ENCODE data around the gene GOLGA6L7. TPM values are rescaled to one million over a fixed set of nuclear protein-coding genes. Genes with fewer than 3 reads are reported as not detected.

Gene GOLGA6L7
- total and polyA plus RNA-seq, 2 donors (not counting 1 experiment from before 2014, with no cell fraction given), result not detected

DNA sequence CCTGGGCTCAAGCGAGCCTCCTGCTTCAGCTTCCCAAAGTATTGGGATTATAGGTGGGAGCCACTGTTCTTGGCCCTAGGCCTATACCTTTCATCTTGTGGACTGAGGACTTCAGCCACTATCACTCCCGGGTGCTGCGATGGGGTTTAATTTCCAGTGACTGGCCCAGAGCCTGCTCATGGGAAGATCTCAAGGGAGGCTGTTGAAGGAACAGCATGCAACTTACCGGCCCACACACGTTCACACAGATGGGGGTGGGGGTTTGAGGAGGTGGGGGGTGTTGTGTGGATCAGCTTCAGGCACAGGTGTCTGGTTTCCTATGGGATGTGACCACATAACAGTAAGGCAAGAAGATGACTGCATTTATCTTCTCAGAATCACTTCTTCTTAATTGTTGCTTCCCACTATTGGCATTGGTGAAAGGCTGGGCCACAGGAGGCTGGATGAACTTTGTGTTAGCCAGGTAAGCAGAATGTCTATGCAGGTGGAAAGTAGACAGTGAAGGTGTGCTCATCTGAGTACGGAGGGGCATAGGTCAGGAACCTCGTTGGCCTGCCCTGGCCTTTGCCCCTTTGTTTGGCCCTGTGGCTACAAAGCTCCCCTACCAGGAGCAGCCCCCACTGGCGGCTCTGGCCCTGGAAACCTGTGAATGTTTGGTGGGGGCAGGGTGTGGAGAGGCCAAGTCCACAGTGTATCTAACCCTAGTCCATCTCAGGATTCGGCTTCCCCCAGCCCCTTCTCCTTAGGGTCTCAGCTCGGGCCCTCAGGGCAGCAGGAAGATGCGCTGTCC, 35.9 kb upstream of the GOLGA6L7 start:
- TF ChIP-seq, protein P1, sequence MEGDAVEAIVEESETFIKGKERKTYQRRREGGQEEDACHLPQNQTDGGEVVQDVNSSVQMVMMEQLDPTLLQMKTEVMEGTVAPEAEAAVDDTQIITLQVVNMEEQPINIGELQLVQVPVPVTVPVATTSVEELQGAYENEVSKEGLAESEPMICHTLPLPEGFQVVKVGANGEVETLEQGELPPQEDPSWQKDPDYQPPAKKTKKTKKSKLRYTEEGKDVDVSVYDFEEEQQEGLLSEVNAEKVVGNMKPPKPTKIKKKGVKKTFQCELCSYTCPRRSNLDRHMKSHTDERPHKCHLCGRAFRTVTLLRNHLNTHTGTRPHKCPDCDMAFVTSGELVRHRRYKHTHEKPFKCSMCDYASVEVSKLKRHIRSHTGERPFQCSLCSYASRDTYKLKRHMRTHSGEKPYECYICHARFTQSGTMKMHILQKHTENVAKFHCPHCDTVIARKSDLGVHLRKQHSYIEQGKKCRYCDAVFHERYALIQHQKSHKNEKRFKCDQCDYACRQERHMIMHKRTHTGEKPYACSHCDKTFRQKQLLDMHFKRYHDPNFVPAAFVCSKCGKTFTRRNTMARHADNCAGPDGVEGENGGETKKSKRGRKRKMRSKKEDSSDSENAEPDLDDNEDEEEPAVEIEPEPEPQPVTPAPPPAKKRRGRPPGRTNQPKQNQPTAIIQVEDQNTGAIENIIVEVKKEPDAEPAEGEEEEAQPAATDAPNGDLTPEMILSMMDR (IDR thresholded peaks at IDR 0.05), result no peak
- TF ChIP-seq EZH2 (IDR thresholded peaks at IDR 0.05; ENCODE audit: borderline replicate concordance, insufficient read depth, low read depth, low read length, poor library complexity, severe bottlenecking), result no peak
- Histone ChIP-seq H3K9ac (ENCODE audit: low read length) (no peak overlapping the region), H3K79me2 (ENCODE audit: control insufficient read depth, insufficient read depth, low read length) (no peaks in the 10 kb centered on the region), H3K27me3 (replicated peaks in 1 of 4; ENCODE audit: control extremely low read depth in 1 of 4, control insufficient read depth in 3 of 4, insufficient read depth in 4 of 4, low read length in 3 of 4) (peaks cover 0 to 14% (median 0%) of the 10 kb centered on the region in 4 experiments), H3K27ac (ENCODE audit: low read length in 2 of 2) (no peak overlapping the region), H3K4me3 (ENCODE audit: control extremely low read depth in 1 of 5, extremely low read depth in 1 of 5, insufficient read depth in 1 of 5, low read depth in 2 of 5, low read length in 4 of 5) (no peak overlapping the region), H3K36me3 (replicated peaks in 1 of 2; ENCODE audit: control extremely low read depth in 1 of 2, control insufficient read depth in 1 of 2, extremely low read depth in 1 of 2, insufficient read depth in 2 of 2, low read length in 1 of 2) (no peaks in the 10 kb centered on the region), H3K4me1 (ENCODE audit: control insufficient read depth in 2 of 2, insufficient read depth in 2 of 2, low read length in 2 of 2) (no peaks in the 10 kb centered on the region), H2AFZ (ENCODE audit: insufficient read depth, low read depth, low read length, poor library complexity, severe bottlenecking) (no peak overlapping the region), H3K9me3 (ENCODE audit: control extremely low read depth in 1 of 3, control insufficient read depth in 2 of 3, insufficient read depth in 1 of 3, low read length in 2 of 3) (peaks cover 0 to 9% (median 0%) of the 10 kb centered on the region in 3 donors), H4K20me1 (ENCODE audit: control insufficient read depth, insufficient read depth, low read length, poor library complexity, severe bottlenecking) (no peaks in the 10 kb centered on the region), H3K4me2 (replicated peaks; ENCODE audit: low read depth, low read length, poor library complexity, severe bottlenecking) (no peak overlapping the region)
- no peaks in the 10 kb centered on the region for H3K4me1 Mint-ChIP-seq
- ChIA-PET POLR2A (no interaction called here), CTCF (no interaction called here)
- WGBS (ENCODE audit: insufficient coverage), result 92% methylated on average over 8 of the region's 11 CpGs
- DNase-seq, result no peak
- peaks cover 22% of the 10 kb centered on the region for H3K27me3 Mint-ChIP-seq
- ATAC-seq (ENCODE audit: low read depth), result no peak
- no peak overlapping the region for H3K27ac Mint-ChIP-seq
- H3K9me3 Mint-ChIP-seq (ENCODE audit: insufficient read depth), result no peaks in the 10 kb centered on the region
- H3K4me3 Mint-ChIP-seq, result no peak overlapping the region
- intact Hi-C loops (cut with micrococcal nuclease), result no loop called here

DNA sequence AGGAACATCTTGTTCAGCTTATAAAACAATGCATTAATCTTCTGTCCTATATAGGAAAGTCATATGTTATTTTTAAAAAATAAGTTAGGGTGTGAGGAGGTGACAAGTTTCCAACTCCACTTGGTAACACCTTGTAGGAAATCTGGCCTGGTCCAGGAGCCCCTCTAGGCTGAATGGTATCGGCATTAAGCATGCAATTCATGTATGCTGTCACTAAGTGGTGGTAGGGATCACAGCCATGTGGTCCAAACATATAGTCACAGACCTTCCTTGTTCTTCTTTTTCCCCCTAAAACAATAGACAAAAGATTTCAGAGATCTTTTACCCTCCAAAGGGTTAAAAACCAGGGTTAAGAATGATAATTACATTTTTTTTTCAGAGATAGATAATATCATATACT, 33.2 kb upstream of the GOLGA6L7 start:
- Mint-ChIP-seq H3K27ac (no peak overlapping the region), H3K4me3 (no peak overlapping the region), H3K27me3 (peaks cover 11% of the 10 kb centered on the region), H3K4me1 (no peaks in the 10 kb centered on the region), H3K9me3 (ENCODE audit: insufficient read depth) (peaks cover 2% of the 10 kb centered on the region)
- H3K79me2 ChIP-seq (ENCODE audit: control insufficient read depth, insufficient read depth, low read length), result no peaks in the 10 kb centered on the region
- no peak overlapping the region for H3K4me3 ChIP-seq (ENCODE audit: control extremely low read depth in 1 of 5, extremely low read depth in 1 of 5, insufficient read depth in 1 of 5, low read depth in 2 of 5, low read length in 4 of 5)
- no peak overlapping the region for H3K9ac ChIP-seq (ENCODE audit: low read length)
- no peak overlapping the region for H3K4me2 ChIP-seq (replicated peaks; ENCODE audit: low read depth, low read length, poor library complexity, severe bottlenecking)
- ChIA-PET CTCF (no interaction called here), POLR2A (no interaction called here)
- ATAC-seq (ENCODE audit: low read depth) (no peak), DNase-seq (no peak)
- no peaks in the 10 kb centered on the region for H3K36me3 ChIP-seq (replicated peaks in 1 of 2; ENCODE audit: control extremely low read depth in 1 of 2, control insufficient read depth in 1 of 2, extremely low read depth in 1 of 2, insufficient read depth in 2 of 2, low read length in 1 of 2)
- no peaks in the 10 kb centered on the region for H4K20me1 ChIP-seq (ENCODE audit: control insufficient read depth, insufficient read depth, low read length, poor library complexity, severe bottlenecking)
- no peak for TF ChIP-seq EZH2 (IDR thresholded peaks at IDR 0.05; ENCODE audit: borderline replicate concordance, insufficient read depth, low read depth, low read length, poor library complexity, severe bottlenecking)
- TF ChIP-seq, protein P1 (IDR thresholded peaks at IDR 0.05), result no peak
- H3K4me1 ChIP-seq (ENCODE audit: control insufficient read depth in 2 of 2, insufficient read depth in 2 of 2, low read length in 2 of 2), result no peaks in the 10 kb centered on the region
- no CpG with 5 or more reads among the region's 1 CpG for WGBS (ENCODE audit: insufficient coverage)
- no peak overlapping the region for H2AFZ ChIP-seq (ENCODE audit: insufficient read depth, low read depth, low read length, poor library complexity, severe bottlenecking)
- no peak overlapping the region for H3K27ac ChIP-seq (ENCODE audit: low read length in 2 of 2)
- intact Hi-C loops (cut with micrococcal nuclease), result no loop called here
- H3K9me3 ChIP-seq (ENCODE audit: control extremely low read depth in 1 of 3, control insufficient read depth in 2 of 3, insufficient read depth in 1 of 3, low read length in 2 of 3), result peaks cover 0 to 9% (median 0%) of the 10 kb centered on the region in 3 donors
- H3K27me3 ChIP-seq (replicated peaks in 1 of 4; ENCODE audit: control extremely low read depth in 1 of 4, control insufficient read depth in 3 of 4, insufficient read depth in 4 of 4, low read length in 3 of 4), result peaks cover 0 to 6% (median 0%) of the 10 kb centered on the region in 4 experiments

Data from B cell (primary cell).